Head of caudate nucleus (tissue), 42 donors: Measurements from ENCODE around the gene TBC1D4.

ENCODE experiments used
- DNase-seq, 42 donors: peaks; one replicate each; pipeline versions ENCODE4 v3.0.0 to v3.0.0-alpha.2; 2020 to 2021; ENCODE audit warnings: mixed read lengths in 7 of 42
- intact Hi-C: fragments of 100-400 bp; cut with DNase I; formaldehyde crosslinking; loops from one replicate; pipeline ENCODE4 v1.15.0; 2022

Gene TBC1D4

DNA sequence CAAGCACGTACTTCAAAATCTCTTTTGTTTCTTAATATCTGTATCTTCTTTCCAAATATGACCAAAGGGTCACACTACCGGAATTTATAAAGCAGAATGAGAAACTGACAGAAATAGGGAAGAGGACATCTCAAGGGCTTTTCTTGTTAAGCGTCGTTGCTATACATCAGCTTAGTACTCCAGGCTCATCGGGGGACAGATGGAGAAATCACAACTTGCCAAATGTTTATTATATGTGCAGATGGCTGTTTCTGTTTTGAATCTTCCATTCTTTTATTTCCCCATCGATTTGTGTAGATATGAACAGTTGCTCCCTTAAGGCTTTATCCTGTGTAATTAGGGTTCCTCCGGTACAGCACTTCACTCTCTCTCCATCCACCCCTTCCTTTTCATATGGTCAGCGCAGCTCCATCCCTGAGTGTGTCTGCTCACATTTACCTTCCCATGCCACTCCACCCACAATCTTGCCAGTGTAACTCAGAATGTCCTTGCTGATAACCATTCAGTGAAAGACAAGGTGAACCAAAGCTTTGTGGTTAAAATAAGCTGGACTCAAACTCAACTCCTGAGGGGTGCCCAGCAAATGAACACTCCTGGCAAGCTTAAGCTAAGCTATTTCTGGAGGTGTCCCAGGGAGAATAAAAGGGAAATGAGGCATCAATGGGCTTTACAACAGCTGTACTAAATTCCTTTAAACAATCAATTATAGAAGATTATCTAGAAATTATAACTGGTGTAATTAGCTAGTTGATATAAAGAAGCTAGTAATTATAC lies 51.3 kb downstream of the TBC1D4 start:
- DNase-seq: no peak
- intact Hi-C loops: no loop called here

GRCh38 chr13:75426421-75426820 lies 55.5 kb downstream of the TBC1D4 start:
- intact Hi-C loops: no loop called here
- no peak for DNase-seq

DNA sequence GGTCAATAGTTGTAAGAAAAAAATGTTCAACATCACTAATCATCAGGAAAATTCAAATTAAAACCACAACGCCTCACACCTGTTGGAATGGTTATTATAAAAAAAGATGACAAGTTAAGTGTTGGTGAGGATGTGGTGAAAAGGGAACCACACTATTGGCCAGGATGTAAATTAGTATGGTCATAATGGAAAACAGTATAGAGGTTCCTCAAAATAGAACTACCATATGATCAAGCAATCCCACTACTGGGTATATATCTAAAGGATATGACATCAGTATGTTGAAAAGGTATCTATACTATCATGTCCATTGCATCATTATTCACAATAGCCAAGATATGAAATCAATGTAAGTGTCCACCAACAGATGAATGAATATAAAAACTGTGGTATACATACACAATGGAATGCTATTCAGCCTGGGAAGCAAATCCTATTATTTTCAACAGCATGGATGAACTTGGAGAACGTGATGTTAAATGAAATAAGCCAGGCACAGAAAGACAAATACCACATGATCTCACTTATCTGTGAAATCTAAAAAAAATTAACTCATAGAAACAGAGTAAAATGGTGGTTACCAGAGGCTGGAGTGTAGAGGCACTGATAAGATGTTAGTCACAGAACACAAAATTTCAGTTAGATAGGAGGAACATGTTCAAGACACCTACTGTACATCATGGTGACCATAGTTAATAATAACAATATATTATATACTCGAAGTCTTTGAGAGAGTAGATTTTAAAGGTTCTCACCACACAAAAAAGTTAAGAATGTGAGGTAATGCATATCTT lies 56.6 kb downstream of the TBC1D4 start:
- no peak for DNase-seq
- intact Hi-C loops: no loop called here

GRCh38 chr13:75423946-75424345 lies 58.0 kb downstream of the TBC1D4 start:
- DNase-seq: no peak
- intact Hi-C loops: no loop called here

GRCh38 chr13:75422028-75422427 lies 59.9 kb downstream of the TBC1D4 start:
- intact Hi-C loops: no loop called here

GRCh38 chr13:75421133-75421532 lies 60.8 kb downstream of the TBC1D4 start:
- no peak for DNase-seq
- intact Hi-C loops: no loop called here

More at GRCh38 chr13:75422028-75422427, 59.9 kb downstream of the TBC1D4 start:
- no peak for DNase-seq

- no peak for DNase-seq
- intact Hi-C loops: no loop called here
These were observed 62.3 kb downstream of the TBC1D4 start for GRCh38 chr13:75419656-75420055.

- intact Hi-C loops: no loop called here
- DNase-seq: no peak
These were observed 63.0 kb downstream of the TBC1D4 start for GRCh38 chr13:75418997-75419396.

- intact Hi-C loops: no loop called here
- DNase-seq: no peak
These were observed 63.7 kb downstream of the TBC1D4 start for GRCh38 chr13:75418186-75418843.

GRCh38 chr13:75417656-75418055 lies 64.3 kb downstream of the TBC1D4 start:
- peak in 8 of 42 donors; percentile 9 to 56 (median 18) for DNase-seq
- intact Hi-C loops: no loop called here

DNA sequence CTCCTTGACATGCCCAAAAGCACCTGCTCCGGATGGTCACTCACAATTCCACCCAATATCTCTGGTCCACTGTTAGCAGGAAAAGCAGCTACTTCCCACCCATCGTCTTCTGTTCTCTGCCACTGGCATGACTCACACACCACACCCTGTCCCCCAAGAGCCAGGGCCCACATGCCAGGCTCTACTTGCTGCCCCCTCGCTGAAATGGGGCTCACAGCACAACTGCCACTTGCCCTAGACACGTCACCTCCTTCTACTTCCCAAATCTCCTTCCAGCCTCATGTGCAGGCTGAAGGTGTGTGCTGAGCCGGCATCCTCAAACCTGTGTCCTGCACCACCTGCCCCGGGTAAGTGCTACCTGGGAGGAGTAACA lies 65.0 kb downstream of the TBC1D4 start:
- intact Hi-C loops: no loop called here

DNA sequence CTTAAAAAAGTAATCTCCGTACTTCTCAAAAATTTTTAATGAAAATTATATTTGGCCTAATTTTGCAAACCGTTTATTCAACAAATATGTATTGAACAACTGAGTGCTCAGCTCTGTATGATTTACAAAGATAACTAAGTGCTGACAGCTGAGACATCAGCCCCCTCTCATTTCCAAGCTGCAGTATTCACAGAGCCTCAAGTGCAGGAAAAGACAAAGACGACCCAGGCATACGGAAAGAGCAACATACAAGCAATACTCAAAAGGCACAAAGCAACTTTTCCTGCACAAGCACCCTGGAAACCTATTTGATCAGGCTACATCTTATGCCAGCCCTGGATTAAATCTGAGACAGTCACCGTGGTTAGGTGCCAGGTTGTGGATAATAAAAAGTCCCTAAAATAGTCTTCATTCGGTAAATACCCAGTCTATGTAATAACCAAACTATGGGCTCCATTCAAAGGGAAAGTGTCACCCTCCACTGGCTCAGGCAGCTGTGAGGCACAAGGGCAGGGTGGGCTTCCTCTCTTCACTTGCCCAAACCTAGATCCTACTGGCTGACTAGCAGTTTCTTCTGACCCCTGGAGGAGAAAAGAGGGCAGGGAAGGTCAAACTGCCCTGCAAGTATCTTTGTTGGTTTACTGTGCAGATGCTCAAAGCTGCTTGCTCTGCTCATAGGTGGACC lies 65.5 kb downstream of the TBC1D4 start:
- intact Hi-C loops: no loop called here
- no peak for DNase-seq

More for the DNA sequence above, 65.0 kb downstream of the TBC1D4 start:
- DNase-seq: no peak

DNA sequence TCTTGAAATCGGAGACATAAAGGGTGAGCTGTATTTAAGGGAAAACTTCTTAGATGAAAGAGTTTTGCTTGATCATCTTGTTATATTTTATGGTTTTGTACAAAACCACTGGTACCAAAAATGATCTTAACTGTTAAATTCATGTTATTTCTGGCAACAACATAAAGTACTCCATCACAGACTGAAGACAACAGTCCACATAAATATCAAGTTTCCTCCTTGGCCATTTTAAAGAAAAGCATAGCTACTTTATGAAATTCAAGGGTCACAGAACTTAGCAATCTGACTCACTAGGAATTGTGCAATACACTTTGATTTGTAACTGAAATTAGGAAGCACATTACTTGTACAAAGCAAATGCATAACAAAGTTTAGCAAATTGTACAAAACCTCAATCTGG lies 66.3 kb downstream of the TBC1D4 start:
- intact Hi-C loops: no loop called here
- DNase-seq: no peak

DNA sequence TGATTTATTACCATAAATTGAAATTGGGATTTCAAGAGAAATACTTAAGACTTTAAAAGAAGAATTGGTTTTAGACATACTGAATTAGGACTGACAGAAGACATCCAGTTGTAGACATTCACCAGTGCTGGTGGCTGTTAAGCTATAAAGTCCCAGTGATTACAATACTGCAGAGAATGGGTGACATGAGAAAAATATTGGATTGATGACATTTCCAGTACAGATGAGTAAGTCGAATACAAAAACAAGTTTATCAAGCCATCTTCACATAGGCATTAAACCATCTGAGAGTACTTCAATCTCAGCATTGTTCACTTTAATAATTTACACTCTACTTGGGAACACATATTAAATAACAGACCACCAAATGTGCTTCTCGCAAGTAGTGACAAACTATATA lies 66.8 kb downstream of the TBC1D4 start:
- intact Hi-C loops: no loop called here
- DNase-seq: no peak

DNA sequence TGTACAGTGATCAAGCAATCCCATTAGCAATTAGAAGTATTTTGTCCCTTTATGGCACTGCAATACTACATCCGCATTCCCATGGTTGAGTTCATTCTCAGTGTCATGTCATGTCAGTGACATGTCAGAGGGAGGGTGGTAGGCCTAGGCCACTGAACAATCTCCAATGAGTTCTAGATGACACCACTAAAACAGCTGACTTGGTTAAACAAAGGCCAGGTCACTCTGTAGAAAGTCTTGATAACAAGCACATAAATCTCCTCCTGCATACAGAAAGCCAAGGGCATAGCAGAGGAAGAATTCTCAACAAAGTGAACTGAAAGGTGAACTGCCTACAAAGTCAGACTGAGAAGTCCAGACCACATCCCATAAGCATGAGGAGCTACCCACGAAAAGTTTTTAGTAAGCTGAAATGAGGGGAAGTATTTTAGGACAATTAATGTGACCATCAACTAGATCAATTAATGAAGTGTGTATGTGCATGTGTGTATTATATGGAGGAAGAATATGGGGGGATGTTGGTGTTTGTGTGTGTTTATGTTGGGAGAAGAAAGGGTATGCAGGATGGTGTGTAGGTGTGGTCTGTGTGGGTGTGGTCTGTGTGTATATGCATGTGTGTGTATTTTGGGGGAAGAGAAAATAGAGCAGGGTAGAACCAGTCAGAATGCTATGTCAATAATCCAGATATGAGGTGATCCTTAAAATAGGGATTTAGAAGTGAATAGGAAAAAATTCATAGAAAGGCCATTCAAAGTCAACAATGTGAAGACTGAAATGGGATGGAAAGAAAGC lies 67.7 kb downstream of the TBC1D4 start:
- intact Hi-C loops: no loop called here
- DNase-seq: no peak

GRCh38 chr13:75411924-75412537 lies 69.9 kb downstream of the TBC1D4 start:
- intact Hi-C loops: no loop called here
- DNase-seq: no peak

DNA sequence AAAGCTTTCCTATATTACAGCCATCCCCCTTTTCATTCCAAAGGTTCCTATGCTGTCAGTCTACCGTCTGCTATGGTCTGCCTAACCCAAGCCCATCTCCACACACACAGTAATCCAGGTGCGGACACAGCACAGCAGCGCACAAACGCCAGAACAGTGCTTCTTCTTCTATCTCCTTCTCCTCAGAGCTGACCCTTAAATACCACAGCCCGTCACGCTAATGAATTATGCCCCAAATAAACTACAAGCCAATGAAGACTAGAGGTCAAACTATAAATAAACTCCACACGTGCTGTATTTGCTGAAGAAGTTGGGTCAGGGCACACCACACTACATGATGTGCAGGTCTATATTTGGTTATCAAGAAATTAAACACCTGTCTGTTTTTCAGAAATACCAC lies 71.8 kb downstream of the TBC1D4 start:
- intact Hi-C loops: no loop called here
- no peak for DNase-seq

GRCh38 chr13:75407998-75408397 lies 74.0 kb downstream of the TBC1D4 start:
- intact Hi-C loops: no loop called here
- no peak for DNase-seq
